HG03135 (cell line): ENCODE measurements around the gene SLC25A47.
"Not testable (repeated sequence)": the region's sequence is repeated elsewhere in the genome, so short reads cannot be mapped to it uniquely, and the experiment has no call there.

ENCODE experiments used
- ATAC-seq: cut with Tn5 transposase; IDR thresholded peaks from one replicate; pipeline ENCODE4 v1.9.1; 2021; ENCODE audit warnings: mild to moderate bottlenecking, moderate library complexity; ENCODE audit not compliant: unreplicated experiment

SLC25A47 gene, protein sequence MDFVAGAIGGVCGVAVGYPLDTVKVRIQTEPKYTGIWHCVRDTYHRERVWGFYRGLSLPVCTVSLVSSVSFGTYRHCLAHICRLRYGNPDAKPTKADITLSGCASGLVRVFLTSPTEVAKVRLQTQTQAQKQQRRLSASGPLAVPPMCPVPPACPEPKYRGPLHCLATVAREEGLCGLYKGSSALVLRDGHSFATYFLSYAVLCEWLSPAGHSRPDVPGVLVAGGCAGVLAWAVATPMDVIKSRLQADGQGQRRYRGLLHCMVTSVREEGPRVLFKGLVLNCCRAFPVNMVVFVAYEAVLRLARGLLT

DNA sequence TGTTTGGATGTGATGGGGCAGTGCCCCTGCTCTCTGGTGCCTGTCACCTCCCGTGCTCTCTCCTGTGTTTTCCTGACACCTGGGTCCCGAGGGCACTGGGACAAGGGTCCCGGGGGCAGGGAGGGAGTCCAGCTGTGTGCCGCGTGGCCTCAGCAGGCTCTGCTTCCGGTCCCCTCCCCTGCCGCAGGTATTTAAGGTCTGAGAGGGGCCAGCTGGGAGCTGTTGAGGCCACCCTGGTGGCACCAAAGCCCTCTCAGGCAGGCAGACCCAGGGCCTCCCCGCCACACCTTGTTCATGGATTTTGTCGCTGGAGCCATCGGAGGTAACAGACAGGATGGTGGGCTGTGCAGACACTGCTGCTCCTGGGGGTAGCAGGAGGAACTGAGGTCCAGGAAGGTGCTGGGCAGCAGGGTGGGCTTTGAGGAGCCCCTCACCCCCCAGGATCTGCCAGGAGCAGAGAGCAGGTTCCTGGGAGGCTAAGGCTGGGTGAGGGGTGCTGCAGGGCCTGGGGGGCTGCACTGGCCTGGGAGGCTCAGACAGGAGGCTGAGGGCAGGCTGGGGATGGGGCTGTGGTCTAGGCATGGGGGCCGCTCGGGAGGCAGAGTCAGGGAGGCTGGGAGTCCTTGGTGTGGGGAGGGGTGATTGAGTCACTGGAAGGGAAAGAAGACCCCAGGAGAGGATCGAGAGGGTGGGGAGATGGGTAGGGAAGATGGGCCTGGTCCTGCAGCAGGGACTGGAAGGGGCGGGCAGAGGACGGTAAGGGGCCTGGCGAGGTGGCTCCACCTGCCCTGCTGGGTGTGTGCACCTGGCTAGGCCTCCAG, at the start of gene SLC25A47:
Gene SLC25A47 (plus strand): TSS at position 219 of the 821 bp plus-strand sequence. CDS start 76 bp downstream, at position 295.
- ATAC-seq = no peak

DNA sequence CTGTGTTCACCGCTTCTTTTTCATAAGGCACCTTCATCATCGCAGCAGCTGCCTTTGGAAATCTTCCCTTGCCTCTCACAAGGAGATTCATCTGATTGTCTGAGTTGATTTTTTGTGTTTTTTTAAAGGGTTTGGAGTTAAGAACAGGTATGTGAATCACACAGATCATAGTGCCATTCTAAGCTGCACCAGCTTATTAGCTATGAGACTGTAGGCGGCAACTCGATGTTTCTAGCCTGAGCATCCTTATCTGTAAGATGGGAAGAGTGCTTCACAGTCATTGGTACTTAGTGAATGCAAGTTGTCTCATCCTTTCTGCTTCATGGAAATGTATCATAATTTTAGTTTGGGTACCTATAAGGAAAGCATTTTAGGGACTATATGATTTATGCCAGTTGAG, 48.9 kb upstream of the SLC25A47 start:
- ATAC-seq = no peak

DNA sequence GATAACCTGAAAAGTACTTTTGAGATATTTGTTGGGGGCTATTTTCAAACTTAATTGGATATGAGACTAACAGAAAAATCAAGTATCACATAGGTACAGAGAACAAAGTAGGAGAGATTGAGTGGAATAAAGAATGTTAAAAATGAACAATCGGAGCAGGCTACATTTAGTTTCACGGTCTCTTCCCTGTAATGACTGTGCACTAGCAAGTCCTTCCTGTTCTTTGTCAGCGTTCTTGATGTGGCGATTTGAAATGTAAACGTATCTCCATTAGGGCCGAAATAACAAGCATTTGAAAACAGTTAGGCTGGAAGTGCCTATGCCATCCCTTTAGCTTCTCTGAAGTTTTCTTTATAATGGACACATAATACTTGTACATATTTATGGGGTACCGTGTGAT, 47.9 kb upstream of the SLC25A47 start:
- ATAC-seq = no peak

DNA sequence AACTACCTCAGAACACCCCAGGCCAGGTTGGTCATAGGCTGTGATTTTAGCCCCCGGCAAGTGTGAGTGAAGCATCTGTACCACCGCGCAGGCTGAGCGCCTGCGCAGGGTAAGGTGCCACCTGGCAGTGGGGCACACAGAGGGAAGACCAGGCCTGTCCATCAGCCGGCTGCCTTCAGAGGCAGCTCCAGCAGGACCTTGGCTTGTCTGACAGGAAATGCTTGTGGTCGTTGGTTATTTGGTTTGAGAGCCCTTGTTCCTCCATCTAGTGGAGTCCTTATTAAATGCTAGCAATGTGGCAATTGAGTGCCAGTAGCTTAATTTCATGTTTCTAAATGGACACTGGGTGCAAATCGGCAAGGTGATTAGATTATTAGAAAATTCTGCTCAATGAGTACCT, 44.4 kb upstream of the SLC25A47 start:
- no peak for ATAC-seq

DNA sequence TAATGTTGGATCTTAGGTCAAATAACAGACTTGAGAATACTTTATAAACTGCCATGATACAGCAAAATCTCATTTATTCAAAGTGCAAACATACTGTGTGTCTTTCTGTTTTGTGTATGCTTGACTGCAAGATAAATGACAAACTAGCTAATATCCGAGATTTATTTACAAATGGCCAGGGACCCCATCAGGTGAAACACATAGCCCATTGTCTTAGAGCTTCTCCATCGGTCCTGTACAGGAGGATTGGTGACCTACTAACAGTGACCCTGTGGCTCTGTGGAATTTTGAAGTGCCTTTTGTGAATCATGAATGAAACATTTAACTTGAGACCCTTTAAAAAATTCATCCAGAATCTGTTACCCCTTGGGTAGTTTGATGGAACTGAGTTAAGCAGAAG, 44.0 kb upstream of the SLC25A47 start:
- no peak for ATAC-seq

DNA sequence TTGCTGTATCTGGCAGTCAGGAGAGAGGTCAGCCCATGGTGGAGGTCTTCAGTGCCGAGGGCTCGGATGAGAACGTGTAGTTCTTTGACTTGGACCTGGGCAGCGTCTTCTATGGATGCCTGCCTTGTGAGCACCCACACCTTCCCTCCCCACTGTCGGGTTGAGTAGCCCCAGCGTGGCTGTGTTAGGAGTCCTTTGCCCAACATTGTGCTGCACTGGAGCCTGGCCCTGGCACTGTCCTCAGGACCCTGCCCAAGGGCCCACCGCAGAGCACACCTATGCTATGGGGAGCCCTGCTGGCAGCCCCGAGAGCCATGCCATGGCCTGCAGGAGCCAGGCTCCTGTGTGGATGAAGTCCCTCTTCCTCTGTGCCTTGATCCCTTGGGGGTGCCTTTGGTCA, 43.6 kb upstream of the SLC25A47 start:
- ATAC-seq = no peak

DNA sequence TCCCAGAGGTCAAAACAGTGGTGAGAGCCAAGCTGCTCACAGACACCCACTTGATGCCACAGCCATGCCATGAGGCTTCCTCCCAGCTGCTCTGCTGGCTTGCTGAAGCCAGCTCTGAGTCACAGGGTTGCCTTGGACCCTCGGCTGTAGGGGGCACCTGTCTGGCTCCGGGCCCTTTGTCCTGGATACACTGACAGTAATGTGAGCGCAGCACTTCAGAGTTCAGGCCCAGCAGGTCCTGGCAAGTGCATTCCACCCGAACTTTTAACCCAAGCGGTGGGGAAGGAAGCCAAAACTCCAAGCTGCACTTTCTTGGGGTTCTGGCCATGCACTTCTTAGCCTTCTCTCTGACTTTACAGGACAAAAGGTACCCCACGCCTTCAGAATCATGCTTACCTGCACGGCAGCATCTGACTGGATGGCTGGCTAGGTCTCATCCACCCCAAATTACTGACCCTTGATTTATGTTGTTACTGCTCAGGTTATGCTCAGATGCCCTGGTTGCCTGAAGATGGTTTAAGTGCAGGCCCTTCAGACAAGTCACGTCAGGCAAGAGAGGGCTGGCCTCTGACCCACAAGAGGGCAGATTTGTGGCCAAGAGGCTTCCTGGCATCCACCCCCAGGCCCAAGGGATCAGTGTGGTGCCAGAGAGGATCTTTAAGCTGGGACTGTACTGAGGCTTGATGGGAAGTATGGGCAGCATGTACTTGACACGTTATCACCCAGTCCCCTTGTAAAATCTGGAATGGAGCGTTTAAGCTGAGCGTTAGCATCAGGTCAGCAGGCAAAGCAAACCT, 41.7 kb upstream of the SLC25A47 start:
- ATAC-seq = no peak

DNA sequence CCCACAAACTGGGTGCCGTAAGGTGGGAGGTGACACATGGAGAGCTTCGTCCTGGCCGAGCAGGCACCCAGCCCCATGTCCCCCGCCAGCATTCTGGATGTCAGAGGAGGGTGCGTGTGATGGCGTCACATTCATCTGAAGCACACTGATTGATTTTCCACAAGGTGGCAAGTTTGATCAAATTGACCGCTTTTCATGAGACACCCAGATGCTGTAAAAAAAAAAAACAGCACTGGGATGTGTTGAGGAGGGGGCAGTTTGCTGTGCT, 41.1 kb upstream of the SLC25A47 start:
- ATAC-seq = no peak

DNA sequence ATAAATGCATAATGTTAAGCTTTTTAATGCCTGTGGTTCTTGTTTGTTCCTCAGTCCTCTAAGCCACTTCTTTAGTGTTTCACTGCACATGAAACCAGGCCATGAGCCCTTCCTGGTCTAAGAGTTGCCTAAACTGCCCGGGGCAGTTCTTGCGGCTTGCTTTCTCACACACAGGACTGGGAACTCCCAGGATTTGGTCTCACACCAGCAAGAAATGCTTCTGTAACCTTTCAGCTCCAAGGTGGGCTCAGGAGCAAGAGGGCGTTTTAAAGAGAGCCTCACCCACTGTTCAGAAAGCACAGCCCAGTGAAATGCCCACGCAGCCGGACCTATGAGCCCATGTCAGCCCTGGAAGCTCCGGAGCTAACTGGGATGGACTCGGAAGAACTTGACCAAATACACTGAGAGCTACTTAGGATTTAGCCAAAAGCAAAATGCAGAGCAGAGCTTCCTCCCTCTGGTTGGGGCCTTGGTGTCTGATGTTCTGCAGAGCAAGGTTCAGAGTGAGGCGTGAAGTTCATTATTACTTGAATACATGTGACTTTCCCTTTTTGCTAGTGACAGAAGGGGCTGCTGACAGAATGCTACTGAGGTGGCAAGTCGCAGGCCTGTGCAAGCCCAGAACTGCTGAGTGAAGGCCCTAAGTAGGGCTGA, 40.2 kb upstream of the SLC25A47 start:
- no peak for ATAC-seq

DNA sequence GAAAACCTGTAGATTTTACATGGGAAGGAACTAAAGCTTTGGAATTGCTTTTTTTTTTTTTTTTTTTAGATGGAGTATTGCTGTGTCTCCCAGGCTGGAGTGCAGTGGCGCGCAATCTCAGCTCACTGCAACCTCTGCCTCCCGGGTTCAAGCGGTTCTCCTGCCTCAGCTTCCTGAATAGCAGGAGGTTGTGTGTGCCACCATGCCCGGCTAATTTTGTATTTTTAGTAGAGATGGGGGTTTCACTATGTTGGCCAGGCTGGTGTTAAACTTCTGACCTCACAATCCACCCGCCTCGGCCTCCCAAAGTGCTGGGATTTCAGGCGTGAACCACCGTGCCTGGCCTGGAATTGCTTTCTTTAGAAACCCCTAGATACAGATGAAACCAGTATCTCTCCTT, 39.7 kb upstream of the SLC25A47 start:
- not testable (repeated sequence) for ATAC-seq

DNA sequence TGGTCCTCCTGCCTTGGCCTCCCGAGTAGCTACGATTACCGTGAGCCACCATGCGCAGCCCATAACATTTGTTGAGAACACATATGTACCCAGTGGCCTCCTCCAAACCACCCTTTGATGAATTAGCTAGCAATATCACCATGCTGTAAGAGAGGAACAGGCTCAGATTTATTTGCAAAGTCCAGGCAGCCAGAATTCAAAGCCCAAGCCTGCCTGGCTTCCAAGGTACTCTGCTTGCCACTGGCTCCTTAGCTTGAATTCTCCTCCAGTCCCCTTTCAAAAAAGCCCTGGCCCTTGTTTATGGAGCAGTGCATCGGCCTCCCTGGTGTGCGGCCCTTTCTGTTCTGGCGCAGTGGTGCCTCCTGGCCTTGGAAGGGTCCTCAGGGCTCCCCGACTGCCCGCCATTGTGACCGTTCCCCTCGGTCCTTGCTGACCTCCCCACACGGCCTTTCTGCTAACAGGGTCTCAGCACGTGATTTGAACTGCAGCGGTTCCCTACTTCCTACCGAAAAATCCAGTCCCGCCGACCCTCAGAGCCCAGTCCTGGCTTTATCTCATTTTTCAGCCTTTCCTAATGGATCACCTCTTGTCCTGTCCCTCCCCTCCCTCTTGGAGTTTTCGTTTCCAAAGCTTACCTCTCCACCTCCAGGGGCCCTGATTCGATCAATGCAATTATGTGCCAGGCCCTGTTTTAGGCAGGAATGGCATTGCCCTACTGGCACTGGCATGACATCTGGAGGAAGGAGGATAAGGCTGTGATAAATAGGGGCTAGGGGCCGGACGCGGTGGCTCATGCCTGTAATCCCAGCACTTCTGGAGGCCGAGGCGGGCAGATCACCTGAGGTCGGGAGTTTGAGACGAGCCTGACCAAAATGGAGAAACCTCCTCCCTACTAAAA, 38.9 kb upstream of the SLC25A47 start:
- no peak for ATAC-seq

DNA sequence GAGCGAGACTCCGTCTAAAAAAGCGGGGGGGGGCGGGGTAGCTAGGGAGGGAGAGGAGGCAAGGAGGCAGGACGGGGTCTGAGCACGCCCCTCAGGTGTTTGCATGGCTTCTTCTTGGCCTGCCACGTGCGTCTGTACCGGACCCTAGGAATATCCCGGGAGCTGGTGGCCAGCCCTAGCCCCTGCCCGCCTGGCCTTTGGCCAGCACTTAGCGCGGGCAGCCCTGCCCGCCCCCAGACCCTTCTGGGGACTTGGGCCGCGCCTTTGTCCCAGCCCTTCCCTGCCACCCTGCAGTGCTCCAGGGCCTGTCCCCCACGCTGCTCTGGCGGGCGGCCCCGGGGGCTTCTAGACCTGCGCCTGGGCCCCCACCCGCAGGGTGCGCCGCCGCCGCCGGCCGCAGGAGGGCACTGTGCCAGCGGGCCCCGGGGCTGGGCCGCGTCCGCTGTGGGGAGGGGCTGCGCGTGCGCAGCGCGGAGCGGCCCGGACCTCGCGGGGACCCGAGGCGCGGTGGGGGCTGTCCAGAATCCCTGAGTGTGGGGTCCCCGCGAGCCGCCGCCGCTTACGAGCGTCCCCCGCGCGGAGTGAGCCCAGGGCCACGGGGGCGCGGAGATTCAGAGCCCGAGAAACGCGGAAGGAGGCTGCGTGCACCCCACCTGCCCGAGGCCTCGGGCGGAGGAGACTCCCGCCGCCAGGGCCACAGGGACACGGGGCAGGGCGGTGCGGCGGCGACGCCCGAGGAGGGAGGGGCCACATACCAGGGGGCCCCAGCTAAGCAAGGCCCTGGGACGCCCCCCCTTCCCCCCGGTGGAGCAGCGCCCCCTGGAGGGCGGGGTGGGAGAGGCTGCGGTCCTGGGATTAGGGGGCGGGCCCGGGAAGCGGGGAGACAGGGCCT, 37.9 kb upstream of the SLC25A47 start:
- peak; percentile 88 for ATAC-seq

DNA sequence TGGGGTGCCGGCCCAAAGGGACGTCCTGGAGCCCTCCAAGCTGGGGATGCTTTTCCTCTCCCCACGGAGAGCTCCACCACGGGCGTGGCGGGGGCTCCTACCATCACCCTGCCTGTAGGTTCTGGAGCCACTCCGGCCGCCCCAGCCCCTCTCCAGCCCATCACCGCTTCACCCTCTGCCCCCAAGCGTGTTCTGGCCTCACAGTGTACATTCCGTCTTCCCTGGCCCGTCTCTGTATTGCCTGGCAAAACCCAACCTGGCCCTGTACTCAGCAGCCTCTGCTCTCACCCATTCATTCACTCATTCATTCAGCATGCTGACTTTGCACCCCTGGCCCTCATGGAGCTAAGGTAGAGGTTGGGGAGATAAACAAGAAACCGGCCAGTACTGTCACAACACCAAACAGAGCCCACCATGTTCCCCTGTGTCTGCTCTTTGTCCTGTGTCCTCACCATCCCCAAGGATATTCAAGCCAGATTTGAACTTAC, 37.2 kb upstream of the SLC25A47 start:
- ATAC-seq = no peak

DNA sequence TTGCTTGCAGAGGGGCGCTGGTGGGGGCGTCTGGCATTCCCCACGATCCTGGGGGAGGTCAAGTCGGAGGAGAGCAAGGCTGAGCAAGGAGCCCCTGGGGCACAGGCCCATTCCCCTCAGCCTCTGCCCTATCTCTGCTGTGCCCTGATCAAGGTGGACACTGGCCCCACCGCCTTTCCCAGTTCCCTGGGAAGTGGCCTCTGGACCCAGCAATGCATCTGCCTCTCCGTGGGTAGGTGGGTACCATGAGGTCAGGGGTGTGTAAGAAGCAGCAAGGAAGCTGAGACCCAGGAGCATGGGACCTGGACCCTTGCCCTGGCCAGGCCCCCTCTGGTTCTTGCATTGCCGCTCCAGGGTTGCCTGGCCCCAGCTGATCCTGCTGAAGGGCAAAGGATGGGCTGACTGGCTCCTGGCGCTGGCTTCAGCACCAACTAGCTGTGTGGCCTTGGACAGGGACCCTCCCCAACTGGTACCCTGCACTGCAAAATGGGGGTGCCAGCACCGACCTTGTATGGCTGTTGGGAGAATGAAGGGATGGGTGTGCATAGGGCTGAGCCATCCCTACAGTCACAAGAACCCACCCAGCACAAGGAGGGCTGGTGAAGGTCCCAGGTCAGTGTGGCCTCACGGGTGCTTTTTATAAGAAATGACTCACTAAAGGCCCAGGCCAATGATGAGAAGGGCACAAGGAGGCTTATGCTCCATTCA, 36.5 kb upstream of the SLC25A47 start:
- no peak for ATAC-seq

DNA sequence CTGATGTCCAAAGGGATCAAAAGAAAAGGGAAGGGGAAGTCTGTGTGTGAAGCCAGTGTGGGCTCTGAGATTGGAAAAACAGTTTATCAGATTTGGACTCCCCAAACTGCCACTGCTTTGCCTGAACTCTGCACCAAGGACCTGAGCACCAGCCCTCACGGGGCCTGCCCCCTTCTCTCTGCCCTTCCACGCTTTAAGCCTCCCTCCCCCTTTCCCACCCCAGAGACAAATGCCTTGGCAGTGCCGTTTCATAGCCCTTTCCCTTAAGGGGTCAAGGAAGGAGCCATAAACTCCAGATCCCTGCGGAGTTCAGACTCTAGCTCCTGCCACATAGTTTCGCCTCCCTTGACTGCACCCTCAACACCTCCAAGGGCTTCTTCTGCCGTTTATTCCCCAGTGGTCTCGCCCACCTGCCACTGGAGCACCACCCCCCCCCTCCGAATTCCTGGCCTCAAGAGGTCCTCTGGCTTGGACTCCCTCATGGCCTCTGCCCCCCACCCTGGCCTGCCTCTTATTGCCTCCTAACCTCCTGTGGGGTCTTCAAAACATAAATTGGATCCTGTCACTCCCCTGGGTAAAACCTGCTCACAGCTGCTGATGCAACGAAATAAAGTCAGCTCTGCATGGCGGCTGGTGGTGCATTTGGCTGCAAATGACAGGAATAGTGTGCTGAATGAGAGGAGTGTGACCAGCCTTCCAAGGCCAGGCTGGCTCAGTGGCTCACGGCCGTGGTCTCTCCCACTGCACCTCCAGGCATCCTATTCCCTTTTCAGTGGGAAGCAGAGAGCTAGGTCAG, 35.7 kb upstream of the SLC25A47 start:
- no peak for ATAC-seq

DNA sequence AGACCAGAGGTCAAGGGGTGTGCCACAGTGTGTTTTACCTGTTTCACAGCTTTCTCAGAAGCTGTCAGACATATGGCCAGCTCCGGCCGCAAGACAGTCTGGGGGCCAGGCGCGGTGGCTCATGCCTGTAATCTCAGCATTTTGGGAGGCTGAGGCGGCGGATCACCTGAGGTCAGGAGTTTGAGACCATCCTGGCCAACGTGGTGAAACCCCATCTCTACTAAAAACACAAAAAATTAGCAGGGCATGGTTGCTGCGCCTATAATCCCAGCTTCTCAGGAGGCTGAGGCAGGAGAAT, 35.2 kb upstream of the SLC25A47 start:
- not testable (repeated sequence) for ATAC-seq

DNA sequence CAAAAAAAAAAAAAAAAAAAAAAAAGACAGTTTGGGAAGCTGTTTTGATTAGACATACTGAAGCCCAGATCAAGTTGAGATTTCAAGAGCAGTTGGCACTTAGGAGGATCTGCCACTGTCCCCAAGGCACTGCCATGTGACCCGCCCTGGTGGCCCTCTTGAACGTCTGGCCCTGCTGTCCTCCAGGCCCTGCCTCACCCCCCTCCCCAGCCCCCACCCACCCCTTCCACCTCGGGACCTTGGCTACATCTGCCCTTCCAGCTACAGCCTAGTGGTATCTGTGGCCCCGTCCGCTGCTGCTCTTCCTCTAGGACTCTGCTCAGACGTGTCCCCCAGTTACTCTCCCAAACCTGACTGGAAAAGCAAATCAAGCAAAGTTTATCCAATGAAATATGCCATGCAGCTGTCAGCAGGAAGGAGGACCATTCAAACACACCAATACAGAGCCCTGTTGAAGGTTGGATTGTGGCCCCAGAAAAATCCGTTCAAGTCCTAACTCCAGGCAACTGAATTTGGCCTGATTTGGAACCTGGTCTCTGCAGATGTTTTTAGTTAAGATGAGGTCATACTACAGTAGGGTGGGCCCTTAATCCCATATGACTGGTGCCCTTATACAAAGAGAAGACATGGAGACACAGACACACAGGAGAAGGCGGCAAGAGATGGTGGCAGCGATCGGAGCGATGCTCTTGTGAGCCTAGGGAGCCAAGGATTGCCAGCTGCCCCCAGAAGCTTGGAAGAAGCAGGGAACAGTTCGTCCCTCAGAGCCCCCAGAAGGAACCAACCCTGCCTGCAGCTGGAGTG, 34.6 kb upstream of the SLC25A47 start:
- ATAC-seq = no peak
